Caco-2 (cell line): ENCODE results near the gene FRMD1. TPM values are rescaled to one million over a fixed set of nuclear protein-coding genes. Genes with fewer than 3 reads are reported as not detected.

Experiments
- BruUV-seq: library from RNA; stranded (reverse); fragments of 400-500 nt; replicated peaks from 2 replicates; lab custom pipeline; 2021; lab: Mats Ljungman, UMichigan
- CTCF ChIA-PET: fragments of 300-600 bp; sonication (Branson Sonifier 250); formaldehyde crosslinking; loops from one replicate; lab custom pipeline; 2022; ENCODE audit warnings: antibody characterized with exemption; lab: Charles Lee
- POLR2A ChIA-PET: fragments of 300-600 bp; sonication (Branson Sonifier 250); formaldehyde crosslinking; loops from one replicate; lab custom pipeline; 2022; ENCODE audit warnings: antibody characterized with exemption; lab: Charles Lee
- DNase-seq, 2 experiments: peaks; one replicate each; pipeline versions ENCODE4 v3.0.0 to v3.0.0-alpha.2; 2020 to 2022
- H3K27me3 ChIP-seq: replicated peaks from 2 replicates; pipeline ENCODE4 v1.6.0; 2011; ENCODE audit warnings: low read length; ENCODE audit not compliant: control insufficient read depth, insufficient read depth
- H3K36me3 ChIP-seq: 2 replicates; pipeline ENCODE4 v1.5.1; 2011; ENCODE audit warnings: low read length; ENCODE audit not compliant: control insufficient read depth, insufficient read depth
- H3K4me1 ChIP-seq: fragments of 250-450 bp; sonication (Bioruptor Pico); 2 replicates; pipeline ENCODE4 v1.5.1; 2020; ENCODE audit warnings: mild to moderate bottlenecking
- H3K4me3 ChIP-seq: 2 replicates; pipeline ENCODE4 v1.5.1; 2011; ENCODE audit warnings: low read depth, mild to moderate bottlenecking, control low read depth, low read length
- H3K9me3 ChIP-seq: fragments of 250-450 bp; sonication (Bioruptor Pico); 2 replicates; pipeline ENCODE4 v1.5.1; 2020; ENCODE audit warnings: mild to moderate bottlenecking, moderate library complexity
- H3K27ac Mint-ChIP-seq: one replicate; pipeline ENCODE4 v1.8.0; 2022; ENCODE audit warnings: mixed read lengths; ENCODE audit not compliant: unreplicated experiment
- H3K27me3 Mint-ChIP-seq: one replicate; pipeline ENCODE4 v1.8.0; 2022; ENCODE audit warnings: mixed read lengths; ENCODE audit not compliant: insufficient read depth, unreplicated experiment
- H3K36me3 Mint-ChIP-seq: one replicate; pipeline ENCODE4 v1.8.0; 2022; ENCODE audit warnings: mild to moderate bottlenecking, mixed read lengths; ENCODE audit not compliant: insufficient read depth, unreplicated experiment
- H3K4me1 Mint-ChIP-seq: one replicate; pipeline ENCODE4 v1.8.0; 2022; ENCODE audit warnings: low read depth, mixed read lengths; ENCODE audit not compliant: unreplicated experiment
- H3K4me3 Mint-ChIP-seq: one replicate; pipeline ENCODE4 v1.8.0; 2022; ENCODE audit warnings: mild to moderate bottlenecking, moderate library complexity, mixed read lengths; ENCODE audit not compliant: unreplicated experiment
- H3K9me3 Mint-ChIP-seq: one replicate; pipeline ENCODE4 v1.8.0; 2022; ENCODE audit warnings: mixed read lengths; ENCODE audit not compliant: unreplicated experiment
- intact Hi-C: fragments of 100-400 bp; cut with micrococcal nuclease; formaldehyde crosslinking; loops from one replicate; pipeline ENCODE4 v1.10.0; 2022; ENCODE audit not compliant: unreplicated experiment
- total RNA-seq: library from RNA; stranded (reverse); gene quantifications from 2 replicates; pipeline ENCODE4 v1.2.3, GENCODE V29; 2022
- TF ChIP-seq, protein P1 (sequence below), 2 experiments: fragments of 200-600 bp in 1 of 2; IDR thresholded peaks; 1 replicate in 1 of 2; 2 replicates in 1 of 2; pipeline versions ENCODE4 v1.5.1 to v1.8.0; 2011 to 2022; ENCODE audit warnings: antibody characterized with exemption in 1 of 2, control low read depth in 1 of 2, inconsistent platforms in 1 of 2, low read depth in 1 of 2, low read length in 1 of 2, mild to moderate bottlenecking in 1 of 2, moderate library complexity in 1 of 2; ENCODE audit not compliant: insufficient read depth in 1 of 2, severe bottlenecking in 1 of 2, unreplicated experiment in 1 of 2

The FRMD1 gene
- total RNA-seq, 1 experiment from 2014 or later = 0.14 TPM

DNA sequence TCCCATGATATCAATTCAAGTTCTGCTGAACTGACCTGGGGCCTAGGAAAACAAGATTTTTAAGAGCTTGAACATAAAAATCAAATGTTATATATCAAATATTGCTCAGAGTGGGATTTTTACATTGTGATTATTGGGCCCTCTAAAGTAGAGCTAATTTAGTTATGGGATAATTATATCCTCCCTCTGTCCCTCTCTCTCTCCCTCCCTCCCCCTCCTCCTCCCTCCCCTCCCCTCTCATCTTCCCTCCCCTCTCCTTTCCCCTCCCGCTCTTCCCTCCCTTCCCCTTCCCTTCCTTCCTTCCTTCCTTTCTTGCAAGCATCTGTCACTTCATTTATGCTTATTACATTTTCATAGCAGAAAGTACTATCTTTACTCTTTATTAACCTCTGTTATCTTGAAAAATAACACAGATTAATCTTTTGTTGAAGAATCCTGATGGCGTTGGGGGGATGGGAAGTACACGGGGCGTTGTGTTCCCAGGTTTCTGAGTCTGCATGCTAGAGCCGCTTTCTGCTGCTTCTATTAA, 48.7 kb downstream of the FRMD1 start:
- no TSS peak for BruUV-seq
- H3K4me1 ChIP-seq = 0 out of 2 replicates have a peak, but pooled peaks cover 4% of the 10 kb centered on the region
- TF ChIP-seq, protein P1, sequence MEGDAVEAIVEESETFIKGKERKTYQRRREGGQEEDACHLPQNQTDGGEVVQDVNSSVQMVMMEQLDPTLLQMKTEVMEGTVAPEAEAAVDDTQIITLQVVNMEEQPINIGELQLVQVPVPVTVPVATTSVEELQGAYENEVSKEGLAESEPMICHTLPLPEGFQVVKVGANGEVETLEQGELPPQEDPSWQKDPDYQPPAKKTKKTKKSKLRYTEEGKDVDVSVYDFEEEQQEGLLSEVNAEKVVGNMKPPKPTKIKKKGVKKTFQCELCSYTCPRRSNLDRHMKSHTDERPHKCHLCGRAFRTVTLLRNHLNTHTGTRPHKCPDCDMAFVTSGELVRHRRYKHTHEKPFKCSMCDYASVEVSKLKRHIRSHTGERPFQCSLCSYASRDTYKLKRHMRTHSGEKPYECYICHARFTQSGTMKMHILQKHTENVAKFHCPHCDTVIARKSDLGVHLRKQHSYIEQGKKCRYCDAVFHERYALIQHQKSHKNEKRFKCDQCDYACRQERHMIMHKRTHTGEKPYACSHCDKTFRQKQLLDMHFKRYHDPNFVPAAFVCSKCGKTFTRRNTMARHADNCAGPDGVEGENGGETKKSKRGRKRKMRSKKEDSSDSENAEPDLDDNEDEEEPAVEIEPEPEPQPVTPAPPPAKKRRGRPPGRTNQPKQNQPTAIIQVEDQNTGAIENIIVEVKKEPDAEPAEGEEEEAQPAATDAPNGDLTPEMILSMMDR (IDR thresholded peaks at IDR 0.05; ENCODE audit: insufficient read depth in 1 of 2, low read depth in 1 of 2, low read length in 1 of 2, severe bottlenecking in 1 of 2, unreplicated experiment in 1 of 2) = no peak
- no peak overlapping the region for H3K4me3 ChIP-seq
- no peaks in the 10 kb centered on the region for H3K36me3 ChIP-seq
- Mint-ChIP-seq H3K36me3 (no peaks in the 10 kb centered on the region), H3K9me3 (no peaks in the 10 kb centered on the region), H3K27me3 (no peaks in the 10 kb centered on the region), H3K4me1 (no peaks in the 10 kb centered on the region), H3K27ac (no peak overlapping the region), H3K4me3 (no peak overlapping the region)
- no peak for DNase-seq
- intact Hi-C loops = no loop called here
- CTCF ChIA-PET = no interaction called here
- no peaks in the 10 kb centered on the region for H3K9me3 ChIP-seq
- POLR2A ChIA-PET = no interaction called here
- no peaks in the 10 kb centered on the region for H3K27me3 ChIP-seq

DNA sequence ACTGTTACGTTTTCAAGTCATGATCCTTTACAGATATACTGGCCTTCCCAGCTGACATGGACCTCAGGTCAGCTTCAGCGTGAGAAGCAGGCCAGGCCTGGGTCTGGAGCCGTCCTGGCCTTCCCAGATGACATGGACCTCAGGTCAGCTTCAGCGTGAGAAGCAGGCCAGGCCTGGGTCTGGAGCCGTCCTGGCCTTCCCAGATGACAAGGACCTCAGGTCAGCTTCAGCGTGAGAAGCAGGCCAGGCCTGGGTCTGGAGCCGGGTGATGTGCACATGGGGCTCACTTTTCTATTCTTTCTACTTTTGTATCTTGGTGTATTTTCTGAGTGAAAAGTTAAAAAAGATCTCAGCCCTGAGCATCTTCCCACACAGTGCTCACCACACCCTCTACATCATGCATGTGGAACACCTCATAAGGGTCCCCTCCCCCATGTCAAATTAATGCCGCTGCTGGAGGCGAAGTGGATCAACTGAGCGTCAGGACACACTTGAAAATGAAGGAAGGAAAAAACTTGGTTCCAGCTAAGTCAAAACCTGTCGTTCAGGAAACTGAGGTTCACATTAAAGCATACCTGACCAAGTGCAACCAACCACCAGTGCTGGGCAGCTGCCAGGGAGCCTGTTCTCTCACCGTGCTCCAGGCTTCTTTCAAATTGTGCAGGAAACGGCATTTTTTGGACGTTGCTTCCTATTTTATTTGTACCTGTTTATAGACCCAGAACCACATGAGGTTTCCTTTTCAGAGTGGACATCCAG, 49.4 kb downstream of the FRMD1 start:
- BruUV-seq = no TSS peak
- Histone ChIP-seq H3K4me3 (no peak overlapping the region), H3K27me3 (no peaks in the 10 kb centered on the region), H3K4me1 (no peaks in the 10 kb centered on the region; the same call in 1 of the 2 replicates), H3K36me3 (no peaks in the 10 kb centered on the region), H3K9me3 (no peaks in the 10 kb centered on the region)
- Mint-ChIP-seq H3K9me3 (no peaks in the 10 kb centered on the region), H3K27ac (no peak overlapping the region), H3K4me3 (no peak overlapping the region), H3K4me1 (no peaks in the 10 kb centered on the region), H3K36me3 (no peaks in the 10 kb centered on the region), H3K27me3 (no peaks in the 10 kb centered on the region)
- intact Hi-C loops = no loop called here
- TF ChIP-seq, protein P1 (IDR thresholded peaks at IDR 0.05; ENCODE audit: insufficient read depth in 1 of 2, low read depth in 1 of 2, low read length in 1 of 2, severe bottlenecking in 1 of 2, unreplicated experiment in 1 of 2) = no peak
- no peak for DNase-seq
- POLR2A ChIA-PET = no interaction called here
- CTCF ChIA-PET = no interaction called here

DNA sequence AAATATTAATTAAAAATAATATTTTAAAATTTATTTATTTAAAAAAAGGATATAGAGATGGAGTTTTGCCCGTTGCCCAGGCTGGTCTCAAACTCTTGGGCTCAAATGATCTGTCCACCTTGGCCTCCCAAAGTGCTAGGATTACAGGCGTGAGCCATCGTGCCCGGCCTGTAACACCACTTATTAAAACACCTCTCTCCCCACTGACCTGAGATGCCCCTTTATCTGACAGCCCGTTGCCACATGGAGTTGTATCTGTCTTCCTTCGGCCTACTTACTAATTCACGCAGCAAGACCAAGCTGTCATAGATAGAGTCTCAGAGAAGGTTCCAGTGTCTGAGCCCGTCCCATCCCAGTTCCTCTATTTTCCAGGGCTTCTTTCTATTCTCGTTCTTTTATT, 50.8 kb downstream of the FRMD1 start:
- intact Hi-C loops = no loop called here
- H3K27me3 ChIP-seq = no peaks in the 10 kb centered on the region
- no TSS peak for BruUV-seq
- no peaks in the 10 kb centered on the region for H3K36me3 ChIP-seq
- Mint-ChIP-seq H3K4me1 (no peaks in the 10 kb centered on the region), H3K27me3 (no peaks in the 10 kb centered on the region), H3K27ac (no peak overlapping the region), H3K4me3 (no peak overlapping the region), H3K9me3 (no peaks in the 10 kb centered on the region), H3K36me3 (no peaks in the 10 kb centered on the region)
- DNase-seq = no peak
- ChIA-PET CTCF (no interaction called here), POLR2A (no interaction called here)
- H3K4me3 ChIP-seq = no peak overlapping the region
- no peaks in the 10 kb centered on the region for H3K9me3 ChIP-seq
- TF ChIP-seq, protein P1 (IDR thresholded peaks at IDR 0.05; ENCODE audit: insufficient read depth in 1 of 2, low read depth in 1 of 2, low read length in 1 of 2, severe bottlenecking in 1 of 2, unreplicated experiment in 1 of 2) = no peak
- H3K4me1 ChIP-seq = no peaks in the 10 kb centered on the region; the same call in 1 of the 2 replicates
